Suprapubic skin (tissue), 3 donors: ENCODE measurements around the gene ZNF611.
"Not testable (repeated sequence)": the region's sequence is repeated elsewhere in the genome, so short reads cannot be mapped to it uniquely, and the experiment has no call there.

Experiments
- CTCF ChIP-seq, 2 donors: fragments of 200-600 bp in 1 of 2; fragments of 450-650 bp in 1 of 2; sonication (generic) in 1 of 2; IDR thresholded peaks; one replicate each; pipeline ENCODE4 v1.5.1; 2016 to 2019; ENCODE audit warnings: antibody characterized with exemption in 2 of 2, mild to moderate bottlenecking in 1 of 2, moderate library complexity in 1 of 2
- EP300 ChIP-seq: sonication (generic); formaldehyde crosslinking; IDR thresholded peaks from one replicate; pipeline ENCODE4 v1.6.1; 2017; ENCODE audit warnings: antibody characterized with exemption
- POLR2A ChIP-seq, 2 donors: fragments of 450-650 bp; IDR thresholded peaks; one replicate each; pipeline ENCODE4 v1.6.1; 2017; ENCODE audit warnings: antibody characterized with exemption in 2 of 2, mild to moderate bottlenecking in 2 of 2, moderate library complexity in 2 of 2

GRCh38 chr19:52713051-52713450 is 21.8 kb downstream of the ZNF611 start:
- not testable (repeated sequence) for TF ChIP-seq POLR2A (IDR thresholded peaks at IDR 0.05); CTCF (IDR thresholded peaks at IDR 0.05); EP300
